ENCODE results near the gene DNAJC25. TPM values are rescaled to one million over a fixed set of nuclear protein-coding genes. Genes with fewer than 3 reads are reported as not detected.

The DNAJC25 gene
- total RNA-seq, 3 donors from 2014 or later, result 10.5 to 13.0 (median 11.7) TPM

GRCh38 chr9:111630182-111630963, 761 bp upstream of the DNAJC25 start:
- H3K27me3 ChIP-seq, result no peaks in the 10 kb centered on the region
- peak overlapping the region; percentile 85 to 90 for H3K27ac ChIP-seq
- no peaks in the 10 kb centered on the region for H3K9me3 ChIP-seq
- peak overlapping the region; percentile 90 to 97 (median 92) for H3K4me3 ChIP-seq
- intact Hi-C loops (cut with DNase I; ENCODE audit: low total_unique reads), result no loop called here
- H3K36me3 ChIP-seq, result no peaks in the 10 kb centered on the region
- DNase-seq (ENCODE audit: low spot score in 2 of 2), result no peak
- H3K4me1 ChIP-seq, result no peaks in the 10 kb centered on the region
- TF ChIP-seq POLR2AphosphoS5 (IDR thresholded peaks at IDR 0.05) (no peak), POLR2A (IDR thresholded peaks at IDR 0.05) (no peak), CTCF (IDR thresholded peaks at IDR 0.05) (no peak)

- Histone ChIP-seq H3K27ac (peak overlapping the region; percentile 85 to 90), H3K27me3 (no peaks in the 10 kb centered on the region), H3K4me1 (no peaks in the 10 kb centered on the region), H3K9me3 (no peaks in the 10 kb centered on the region), H3K4me3 (peak overlapping the region; percentile 90 to 97 (median 92)), H3K36me3 (no peaks in the 10 kb centered on the region)
- TF ChIP-seq POLR2AphosphoS5 (IDR thresholded peaks at IDR 0.05) (no peak), CTCF (IDR thresholded peaks at IDR 0.05) (no peak), POLR2A (IDR thresholded peaks at IDR 0.05) (no peak)
- no peak for DNase-seq (ENCODE audit: low spot score in 2 of 2)
- intact Hi-C loops (cut with DNase I; ENCODE audit: low total_unique reads), result no loop called here
Measured at GRCh38 chr9:111630964-111631213, 245 bp upstream of the DNAJC25 start.

- Histone ChIP-seq H3K4me1 (no peaks in the 10 kb centered on the region), H3K36me3 (no peaks in the 10 kb centered on the region), H3K27me3 (no peaks in the 10 kb centered on the region), H3K27ac (peak overlapping the region; percentile 85 to 90), H3K9me3 (no peaks in the 10 kb centered on the region), H3K4me3 (peak overlapping the region; percentile 90 to 97 (median 92))
- no peak for DNase-seq (ENCODE audit: low spot score in 2 of 2)
- TF ChIP-seq POLR2A (IDR thresholded peaks at IDR 0.05) (no peak), POLR2AphosphoS5 (IDR thresholded peaks at IDR 0.05) (no peak), CTCF (IDR thresholded peaks at IDR 0.05) (no peak)
- intact Hi-C loops (cut with DNase I; ENCODE audit: low total_unique reads), result no loop called here
Measured at GRCh38 chr9:111632060-111632459, 926 bp downstream of the DNAJC25 start.

GRCh38 chr9:111632695-111633388, 1.7 kb downstream of the DNAJC25 start:
- intact Hi-C loops (cut with DNase I; ENCODE audit: low total_unique reads), result no loop called here
- Histone ChIP-seq H3K27ac (no peak overlapping the region), H3K4me1 (no peaks in the 10 kb centered on the region), H3K36me3 (no peaks in the 10 kb centered on the region), H3K27me3 (no peaks in the 10 kb centered on the region), H3K9me3 (no peaks in the 10 kb centered on the region), H3K4me3 (peak overlapping the region in 2 of 3 donors; percentile 92 to 97)
- TF ChIP-seq POLR2A (IDR thresholded peaks at IDR 0.05), result no peak
- TF ChIP-seq POLR2AphosphoS5 (IDR thresholded peaks at IDR 0.05), result no peak
- TF ChIP-seq CTCF (IDR thresholded peaks at IDR 0.05), result no peak
- no peak for DNase-seq (ENCODE audit: low spot score in 2 of 2)

GRCh38 chr9:111633389-111633736, 2.2 kb downstream of the DNAJC25 start:
- Histone ChIP-seq H3K27me3 (no peaks in the 10 kb centered on the region), H3K9me3 (no peaks in the 10 kb centered on the region), H3K36me3 (no peaks in the 10 kb centered on the region), H3K4me1 (no peaks in the 10 kb centered on the region), H3K27ac (no peak overlapping the region), H3K4me3 (peak overlapping the region in 1 of 3 donors; percentile 92)
- TF ChIP-seq POLR2AphosphoS5 (IDR thresholded peaks at IDR 0.05) (no peak), CTCF (IDR thresholded peaks at IDR 0.05) (no peak), POLR2A (IDR thresholded peaks at IDR 0.05) (no peak)
- intact Hi-C loops (cut with DNase I; ENCODE audit: low total_unique reads), result no loop called here
- no peak for DNase-seq (ENCODE audit: low spot score in 2 of 2)
